ENCODE results near the gene NFATC1. TPM values are rescaled to one million over a fixed set of nuclear protein-coding genes. Genes with fewer than 3 reads are reported as not detected.

Gene NFATC1
- total RNA-seq, 1 donor from 2014 or later: 40.2 TPM

DNA sequence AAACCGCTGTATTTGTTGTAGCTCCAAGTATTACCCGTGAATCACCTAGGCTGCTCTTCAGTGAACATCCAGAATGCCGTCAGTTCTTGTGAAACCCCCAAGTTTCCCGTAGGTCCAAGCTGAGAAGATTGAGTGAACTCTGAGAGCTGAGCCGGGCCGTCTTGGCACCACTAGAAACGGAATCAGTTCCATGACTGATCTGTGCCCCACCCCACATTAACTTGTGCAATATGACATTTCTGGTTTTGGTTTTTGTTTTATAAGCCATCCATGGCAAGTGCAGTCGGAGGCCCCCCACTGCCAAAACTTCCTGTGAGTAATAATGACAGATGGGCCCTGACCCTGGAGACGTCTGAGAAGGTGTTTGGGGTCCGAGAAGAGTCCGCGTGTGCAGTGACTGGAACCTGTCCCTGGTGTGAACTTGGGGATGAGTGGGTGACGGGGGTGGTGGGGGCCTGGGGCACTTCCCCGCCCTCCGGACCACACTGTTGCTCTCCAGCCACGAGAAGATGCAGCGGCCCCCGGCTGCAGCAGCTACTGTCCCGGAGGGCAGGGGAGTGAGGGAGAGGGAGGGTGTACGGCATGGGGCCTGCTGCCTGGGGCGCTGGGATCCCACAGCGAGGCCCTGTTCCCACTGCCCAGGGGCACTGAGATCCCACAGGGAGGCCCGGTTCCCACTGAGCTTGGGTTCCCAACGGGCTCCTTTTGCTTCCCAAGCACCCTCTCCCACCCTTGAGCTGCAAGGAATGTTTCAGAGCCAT, 26.5 kb downstream of the NFATC1 start:
- intact Hi-C loops (cut with micrococcal nuclease): no loop called here

DNA sequence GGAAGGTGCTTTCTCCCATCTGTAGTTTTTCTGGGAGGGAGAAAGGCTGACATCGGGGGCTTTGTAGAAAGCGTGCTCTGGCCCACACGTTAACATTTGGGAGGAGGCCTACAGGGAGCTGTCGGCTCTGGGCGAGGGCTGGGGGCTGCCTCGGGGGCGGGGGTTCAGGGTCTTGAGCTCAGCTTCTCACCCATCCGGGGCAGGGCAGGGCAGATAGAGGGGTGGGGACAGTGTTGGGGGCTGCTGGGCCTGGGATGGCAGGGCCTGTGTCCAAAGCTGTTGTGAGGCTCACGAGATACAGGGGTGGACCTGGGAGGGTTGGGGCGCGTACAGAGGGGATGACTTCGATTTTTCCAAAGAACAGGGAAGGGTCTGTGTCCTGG, 27.0 kb downstream of the NFATC1 start:
- intact Hi-C loops (cut with micrococcal nuclease): no loop called here

DNA sequence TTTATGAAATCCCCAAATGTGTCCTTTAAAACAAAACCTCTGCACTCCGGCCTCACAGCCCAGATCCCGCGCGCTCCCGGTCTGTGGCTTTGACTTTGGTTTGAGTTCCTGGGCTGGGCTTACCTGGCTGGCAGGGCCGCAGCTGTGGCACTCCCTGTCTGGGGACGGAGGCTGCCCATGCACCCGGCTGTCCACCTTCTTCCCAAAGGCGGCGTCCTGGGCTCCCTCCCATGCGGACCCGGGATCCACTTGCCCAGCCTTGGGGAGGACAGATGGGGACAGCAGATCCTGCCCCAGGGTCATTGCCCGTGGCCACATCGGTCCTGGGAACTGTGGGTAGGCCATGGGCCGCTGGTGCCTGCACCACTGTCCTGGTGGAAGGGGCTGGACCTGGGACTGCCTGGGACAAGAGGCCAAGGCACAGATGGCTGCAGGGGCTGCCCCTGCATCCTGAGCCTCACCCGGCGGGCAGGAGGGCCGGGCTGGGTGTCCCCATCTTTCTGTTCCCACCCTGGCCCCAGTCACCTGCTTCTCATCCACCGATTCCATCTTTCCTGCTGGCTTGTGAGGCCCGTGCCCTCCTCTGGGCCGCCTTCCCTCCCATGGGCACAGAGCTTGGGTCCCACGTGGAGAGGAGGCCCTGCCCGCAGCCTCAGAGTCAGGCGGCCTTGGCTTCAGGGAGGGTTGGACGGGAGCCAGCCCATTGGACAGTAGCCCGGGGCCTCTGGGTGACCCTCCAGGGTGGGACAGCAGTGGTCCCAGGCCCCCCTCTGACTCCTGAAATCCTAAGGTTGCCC, 27.7 kb downstream of the NFATC1 start:
- intact Hi-C loops (cut with micrococcal nuclease): no loop called here

DNA sequence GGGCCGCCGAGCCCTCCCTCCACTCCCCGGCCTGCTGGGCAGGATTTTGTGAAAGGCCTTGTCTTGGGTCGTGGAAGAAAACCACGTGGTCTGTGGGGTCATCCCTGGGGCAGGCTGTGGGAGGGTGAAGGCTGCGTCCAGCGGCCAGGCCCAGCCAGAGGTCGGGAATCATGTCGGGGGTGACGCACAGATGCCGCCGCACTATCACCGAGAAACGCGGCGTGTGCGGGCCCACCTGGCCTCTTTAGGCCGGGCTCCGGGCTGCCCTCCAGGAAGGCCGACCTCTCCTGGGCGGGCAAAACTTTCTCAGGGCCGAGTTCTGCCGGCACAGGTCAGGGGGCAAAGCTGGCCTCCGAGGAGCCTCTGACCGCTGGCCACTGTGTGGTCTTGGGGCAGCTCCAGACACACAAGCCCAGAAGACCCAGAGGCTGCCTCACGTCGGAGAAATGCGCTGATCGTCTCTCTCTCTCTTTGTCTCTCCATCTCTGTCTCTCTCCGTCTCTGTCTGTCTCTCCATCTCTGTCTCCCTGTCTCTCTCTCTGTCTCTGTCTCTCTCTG, 28.4 kb downstream of the NFATC1 start:
- intact Hi-C loops (cut with micrococcal nuclease): no loop called here

DNA sequence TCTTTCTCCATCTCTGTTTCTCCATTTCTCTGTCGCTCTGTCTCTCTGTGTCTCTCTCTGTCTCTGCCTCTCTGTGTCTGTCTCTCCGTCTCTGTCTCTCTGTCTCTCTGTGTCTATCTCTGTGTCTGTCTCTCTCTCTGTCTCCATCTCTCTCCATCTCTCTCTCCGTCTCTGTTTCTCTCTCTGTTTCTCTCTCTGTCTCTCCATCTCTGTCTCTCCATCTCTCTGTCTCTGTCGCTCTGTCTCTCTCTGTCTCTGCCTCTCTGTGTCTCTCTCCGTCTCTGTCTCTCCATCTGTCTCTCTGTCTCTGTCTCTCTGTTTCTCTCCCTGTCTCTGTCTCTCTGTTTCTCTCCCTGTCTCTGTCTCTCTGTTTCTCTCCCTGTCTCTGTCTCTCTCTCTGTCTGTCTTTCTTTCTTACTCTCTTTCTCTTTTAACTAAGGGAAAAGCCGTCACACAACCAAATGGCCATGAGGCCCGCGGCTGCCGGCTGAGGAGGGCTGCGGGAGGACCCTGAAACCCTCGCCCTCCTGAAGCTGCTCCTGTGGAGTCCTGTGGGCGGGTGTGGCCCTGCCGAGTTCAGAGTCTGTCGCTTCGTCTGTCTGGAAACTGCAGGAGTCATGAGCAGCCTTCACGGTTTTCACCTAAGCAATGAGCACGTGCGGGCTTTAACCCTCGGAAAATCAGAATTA, 29.3 kb downstream of the NFATC1 start:
- intact Hi-C loops (cut with micrococcal nuclease): no loop called here

DNA sequence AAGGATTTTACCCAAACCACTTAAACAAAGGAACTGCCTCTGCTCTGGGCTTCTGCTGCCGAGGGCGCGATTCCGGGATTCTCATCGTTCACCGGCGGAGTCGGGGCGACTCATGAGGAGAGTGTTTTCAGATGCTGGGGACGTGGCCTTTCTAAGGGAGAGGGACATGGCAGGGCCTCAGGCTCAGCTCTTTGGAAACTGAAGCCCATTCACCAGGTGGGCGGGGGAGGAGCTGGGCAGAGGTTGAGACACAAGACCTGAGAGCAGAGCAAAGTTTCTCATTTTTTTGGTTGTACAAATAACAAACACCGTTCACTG, 29.8 kb downstream of the NFATC1 start:
- intact Hi-C loops (cut with micrococcal nuclease): no loop called here

DNA sequence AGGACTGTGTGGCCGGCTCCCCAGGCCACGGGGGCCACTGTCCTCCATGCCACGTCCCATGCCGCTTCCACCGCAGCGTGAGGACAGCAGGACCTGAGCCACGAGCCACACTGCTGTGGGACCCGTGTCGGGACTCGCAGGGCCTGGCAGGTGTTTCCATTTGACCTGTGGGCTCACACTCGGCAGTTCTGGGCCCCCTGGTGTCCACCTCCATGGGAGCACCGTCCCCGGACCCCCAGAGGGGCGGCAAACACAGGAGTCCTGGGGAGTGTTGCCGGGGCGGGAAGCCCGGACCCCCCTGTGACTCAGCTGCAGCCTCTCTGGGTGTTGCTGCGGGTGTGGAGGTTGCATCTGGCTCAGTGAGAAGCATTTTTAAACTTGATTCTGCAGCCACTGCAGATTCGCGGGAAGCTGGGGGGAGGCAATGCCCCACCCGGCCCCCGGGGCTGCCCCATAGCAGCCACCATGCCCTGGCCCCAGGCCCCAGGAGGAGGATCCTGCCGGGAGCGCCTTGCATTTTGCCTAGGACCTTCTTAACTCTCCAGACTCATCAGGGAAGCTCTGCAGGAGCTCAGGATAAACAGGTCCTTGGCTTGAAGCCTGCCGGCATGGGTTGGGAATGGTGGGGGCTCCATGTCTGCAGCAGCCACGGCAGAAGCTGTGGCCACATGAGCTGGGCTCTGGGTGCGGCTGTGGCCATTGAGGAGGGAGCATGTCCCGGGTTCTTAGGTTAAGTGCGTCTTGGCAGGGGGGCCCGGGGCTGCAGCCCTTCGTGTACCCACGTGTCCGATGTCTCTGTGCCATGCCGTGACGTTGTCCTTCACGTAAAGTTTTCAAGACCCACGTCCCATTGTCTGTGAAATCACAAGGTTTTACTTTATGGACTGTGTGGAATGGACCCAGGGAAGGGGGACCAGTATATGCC, 30.9 kb downstream of the NFATC1 start:
- intact Hi-C loops (cut with micrococcal nuclease): no loop called here

DNA sequence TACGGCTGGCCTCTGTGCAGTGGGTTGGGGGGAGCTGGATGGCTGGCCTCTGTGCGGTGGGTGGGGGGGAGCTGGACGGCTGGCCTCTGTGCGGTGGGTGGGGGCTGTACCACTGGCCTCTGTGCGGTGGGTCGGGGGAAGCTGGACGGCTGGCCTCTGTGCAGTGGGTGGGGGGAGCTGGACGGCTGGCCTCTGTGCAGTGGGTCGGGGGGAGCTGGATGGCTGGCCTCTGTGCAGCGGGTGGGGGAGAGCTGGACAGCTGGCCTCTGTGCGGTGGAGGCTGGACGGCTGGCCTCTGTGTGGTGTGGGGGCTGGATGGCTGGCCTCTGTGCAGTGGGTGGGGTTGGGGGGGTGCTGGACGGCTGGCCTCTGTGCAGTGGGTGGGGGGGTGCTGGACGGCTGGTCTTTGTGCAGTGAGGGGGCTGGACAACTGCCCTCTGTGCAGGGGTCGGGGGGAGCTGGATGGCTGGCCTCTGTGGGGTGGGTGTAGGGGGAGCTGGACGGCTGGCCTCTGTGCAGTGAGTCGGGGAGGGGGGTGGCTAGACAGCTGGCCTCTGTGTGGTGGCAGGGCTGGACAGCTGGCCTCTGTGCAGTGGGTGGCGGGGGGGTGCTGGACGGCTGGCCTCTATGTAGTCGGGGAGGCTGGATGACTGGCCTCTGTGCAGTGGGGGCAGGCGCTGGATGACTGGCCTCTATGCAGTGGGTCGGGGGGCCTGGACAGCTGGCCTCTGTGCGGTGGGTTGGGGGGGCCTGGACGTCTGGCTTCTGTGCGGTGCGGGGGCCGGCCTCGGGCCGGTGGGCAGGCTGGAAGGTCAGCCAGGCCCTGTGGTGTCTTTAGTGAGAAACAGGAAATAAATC, 31.9 kb downstream of the NFATC1 start:
- intact Hi-C loops (cut with micrococcal nuclease): no loop called here

DNA sequence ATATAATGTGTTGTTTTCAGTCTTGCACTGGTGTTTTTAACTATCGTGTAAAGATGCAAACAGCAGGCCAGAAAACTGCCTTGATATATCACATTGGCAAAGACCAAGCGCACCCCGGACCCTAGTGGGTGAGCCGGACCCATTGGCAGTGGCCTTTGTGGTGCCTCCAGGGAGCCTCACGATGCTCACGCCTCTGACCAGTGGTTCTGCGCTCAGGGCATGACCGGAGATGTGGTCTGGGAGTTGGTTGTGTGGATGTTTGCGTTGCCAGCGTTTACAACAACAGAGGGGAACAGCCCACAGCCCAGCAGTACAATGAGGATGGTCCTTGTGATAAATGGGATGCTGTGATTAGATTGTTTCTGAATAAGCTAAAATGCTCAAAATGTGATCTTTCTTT, 32.6 kb downstream of the NFATC1 start:
- intact Hi-C loops (cut with micrococcal nuclease): no loop called here

DNA sequence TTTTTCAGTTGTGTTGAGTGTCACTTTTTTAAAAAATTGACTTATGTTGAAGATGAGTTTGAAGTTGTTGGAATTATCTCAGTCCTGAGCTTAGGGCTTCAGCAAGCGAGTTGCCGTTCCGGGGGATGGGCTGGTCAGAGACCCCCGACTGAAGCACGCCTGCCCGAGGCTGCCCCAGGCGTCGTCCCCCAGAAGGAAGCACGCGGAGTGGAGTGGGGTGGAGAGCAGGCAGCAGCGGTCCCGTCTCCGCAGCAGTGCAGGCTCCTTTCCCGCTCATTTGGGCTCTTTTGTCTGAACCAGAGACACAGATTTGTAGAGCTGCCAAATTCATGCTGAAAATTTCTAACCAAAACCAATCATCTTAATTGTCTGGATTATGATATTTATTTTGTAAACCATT, 33.7 kb downstream of the NFATC1 start:
- intact Hi-C loops (cut with micrococcal nuclease): no loop called here

DNA sequence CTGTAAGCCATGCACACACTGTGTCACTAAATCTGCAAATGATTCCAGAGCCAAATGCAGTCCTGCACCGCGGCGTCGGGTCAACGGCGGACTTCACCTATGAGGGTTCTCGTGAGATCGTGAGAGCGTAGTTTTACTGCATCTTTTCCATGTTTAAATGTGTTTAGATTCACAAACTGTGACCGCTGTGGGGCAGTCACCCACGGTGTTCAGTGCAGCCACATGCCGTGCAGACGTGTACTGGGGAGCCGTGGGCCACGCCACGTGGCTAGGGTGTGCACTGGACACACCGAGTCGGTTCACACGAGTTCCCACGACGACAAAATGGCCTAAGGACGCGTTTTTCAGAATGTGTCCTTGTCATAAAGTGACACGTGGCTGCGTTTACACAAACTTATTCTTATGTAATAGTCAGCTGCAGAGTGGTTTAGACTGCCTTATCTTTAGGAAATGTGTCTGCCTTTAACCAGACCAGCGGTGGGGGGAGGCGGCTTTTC, 34.1 kb downstream of the NFATC1 start:
- intact Hi-C loops (cut with micrococcal nuclease): no loop called here

DNA sequence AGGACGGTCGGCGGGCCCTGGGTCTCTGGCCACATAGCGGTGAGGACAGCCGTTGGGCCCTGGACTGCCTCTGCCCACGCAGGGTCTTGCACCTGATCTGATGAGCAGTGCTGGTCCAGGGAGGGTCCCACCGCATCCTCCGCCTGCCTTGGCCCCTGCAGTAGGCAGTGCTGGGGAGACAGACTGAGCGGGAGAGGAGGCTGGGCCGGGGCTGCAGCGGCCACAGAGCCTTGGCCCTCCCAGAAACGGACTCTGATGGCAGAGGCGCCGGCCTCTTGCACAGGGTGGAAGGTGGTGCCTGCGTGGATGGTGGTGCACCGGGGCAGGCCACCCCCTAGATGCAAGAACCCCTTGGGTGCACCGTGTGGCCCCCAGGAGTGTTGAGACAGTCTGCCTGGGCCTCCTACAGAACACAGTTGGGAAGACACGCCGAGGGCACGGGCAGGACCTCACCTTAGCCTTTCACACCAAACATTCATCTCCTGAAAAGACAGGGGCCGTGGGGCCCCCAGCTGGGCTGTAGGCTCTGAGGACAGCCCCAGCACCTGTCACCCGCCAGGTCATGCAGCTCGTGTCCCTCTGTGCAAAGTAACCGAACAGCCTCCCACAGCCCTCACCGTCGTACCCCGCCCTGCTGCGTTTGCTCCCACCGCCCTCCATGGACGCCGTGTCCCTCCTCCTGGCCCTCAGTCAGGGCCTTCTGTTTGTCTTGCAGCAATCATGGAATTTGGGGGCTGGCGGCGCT, 36.8 kb downstream of the NFATC1 start:
- intact Hi-C loops (cut with micrococcal nuclease): no loop called here

DNA sequence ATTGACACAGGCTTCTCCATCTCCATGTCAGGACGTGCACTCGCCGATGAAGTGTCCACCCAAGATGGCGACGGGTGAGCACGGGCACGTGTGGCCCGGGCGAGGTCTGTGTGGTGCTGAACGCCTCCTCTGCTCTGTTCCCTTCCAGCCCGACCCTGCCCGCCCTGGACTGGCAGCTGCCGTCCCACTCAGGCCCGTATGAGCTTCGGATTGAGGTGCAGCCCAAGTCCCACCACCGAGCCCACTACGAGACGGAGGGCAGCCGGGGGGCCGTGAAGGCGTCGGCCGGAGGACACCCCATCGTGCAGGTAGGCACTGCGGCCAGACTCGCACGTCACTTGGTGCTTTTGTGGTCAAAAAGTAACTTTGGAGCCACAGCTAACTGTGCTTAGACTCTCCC, 37.7 kb downstream of the NFATC1 start:
- intact Hi-C loops (cut with micrococcal nuclease): no loop called here

DNA sequence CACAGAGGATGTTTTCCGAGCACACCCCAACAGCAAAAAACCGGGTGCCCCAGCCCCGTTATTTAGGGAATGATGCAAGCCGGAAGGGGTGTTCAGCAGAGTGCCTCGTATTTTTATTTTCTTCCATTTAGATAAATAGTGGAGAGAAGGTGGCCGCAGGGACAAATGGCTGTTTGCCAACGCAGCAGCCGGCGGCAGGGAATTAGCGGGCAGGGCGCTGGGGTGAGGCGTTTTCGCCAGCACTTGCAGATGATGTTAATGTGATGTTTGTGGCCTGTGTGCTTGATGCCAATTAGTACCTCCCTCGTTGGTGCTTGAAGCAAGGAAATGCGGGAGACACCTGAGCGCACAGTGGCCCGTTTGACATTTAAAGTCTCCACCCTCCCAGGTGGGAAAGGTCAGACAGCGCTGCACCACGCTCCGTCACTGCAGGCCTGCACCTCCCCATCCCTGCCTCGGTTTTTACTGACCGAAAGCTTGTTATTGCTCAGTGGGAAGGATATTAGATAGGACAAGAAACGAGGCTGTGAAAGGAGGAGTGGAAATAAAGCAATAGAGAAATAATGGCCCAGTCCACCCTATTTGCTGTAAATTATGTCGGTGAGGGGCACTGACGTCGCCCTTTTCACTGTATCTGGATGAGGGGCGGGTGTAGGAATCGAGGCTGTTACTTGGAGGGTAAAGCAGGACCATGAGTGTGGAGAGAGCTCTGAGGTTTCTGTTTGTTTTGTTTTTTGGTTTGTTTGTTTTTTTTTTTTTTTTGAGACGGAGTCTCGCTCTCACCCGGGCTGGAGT, 39.1 kb downstream of the NFATC1 start:
- intact Hi-C loops (cut with micrococcal nuclease): no loop called here

DNA sequence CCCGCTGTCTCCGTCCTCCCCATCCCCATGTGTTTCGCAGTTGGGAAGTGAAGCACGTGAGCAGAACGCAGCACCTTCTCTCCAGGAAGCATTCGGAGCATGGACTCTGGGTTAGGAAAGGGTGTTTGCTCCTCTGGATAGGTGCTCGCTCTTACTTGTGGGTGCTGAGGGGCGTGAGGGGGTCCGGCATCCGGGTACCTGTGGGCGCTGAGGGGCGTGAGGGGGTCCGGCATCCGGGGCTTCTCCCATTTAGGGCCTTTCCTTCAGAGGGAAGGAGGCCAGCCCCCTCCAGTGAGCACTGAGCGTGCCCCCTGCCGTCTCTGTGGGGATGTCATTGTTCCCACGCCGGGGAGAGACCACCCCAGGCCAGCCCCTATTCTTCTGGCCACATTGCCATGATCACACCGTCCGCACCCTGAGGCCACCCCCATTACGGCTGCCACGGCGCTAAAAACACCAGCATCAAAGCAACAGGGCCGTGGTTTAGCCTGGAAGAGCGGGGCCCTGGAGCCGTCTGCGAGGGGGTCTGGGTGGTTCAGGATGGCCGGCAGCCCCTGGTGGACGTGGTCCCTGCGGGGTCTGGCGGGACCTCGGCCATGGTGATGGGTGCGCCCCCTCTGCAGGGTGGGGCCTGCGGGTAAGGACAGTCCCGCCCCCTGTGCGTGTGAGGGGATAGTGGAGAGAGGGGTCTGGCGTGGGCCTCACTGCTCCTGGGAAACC, 41.0 kb downstream of the NFATC1 start:
- intact Hi-C loops (cut with micrococcal nuclease): no loop called here

DNA sequence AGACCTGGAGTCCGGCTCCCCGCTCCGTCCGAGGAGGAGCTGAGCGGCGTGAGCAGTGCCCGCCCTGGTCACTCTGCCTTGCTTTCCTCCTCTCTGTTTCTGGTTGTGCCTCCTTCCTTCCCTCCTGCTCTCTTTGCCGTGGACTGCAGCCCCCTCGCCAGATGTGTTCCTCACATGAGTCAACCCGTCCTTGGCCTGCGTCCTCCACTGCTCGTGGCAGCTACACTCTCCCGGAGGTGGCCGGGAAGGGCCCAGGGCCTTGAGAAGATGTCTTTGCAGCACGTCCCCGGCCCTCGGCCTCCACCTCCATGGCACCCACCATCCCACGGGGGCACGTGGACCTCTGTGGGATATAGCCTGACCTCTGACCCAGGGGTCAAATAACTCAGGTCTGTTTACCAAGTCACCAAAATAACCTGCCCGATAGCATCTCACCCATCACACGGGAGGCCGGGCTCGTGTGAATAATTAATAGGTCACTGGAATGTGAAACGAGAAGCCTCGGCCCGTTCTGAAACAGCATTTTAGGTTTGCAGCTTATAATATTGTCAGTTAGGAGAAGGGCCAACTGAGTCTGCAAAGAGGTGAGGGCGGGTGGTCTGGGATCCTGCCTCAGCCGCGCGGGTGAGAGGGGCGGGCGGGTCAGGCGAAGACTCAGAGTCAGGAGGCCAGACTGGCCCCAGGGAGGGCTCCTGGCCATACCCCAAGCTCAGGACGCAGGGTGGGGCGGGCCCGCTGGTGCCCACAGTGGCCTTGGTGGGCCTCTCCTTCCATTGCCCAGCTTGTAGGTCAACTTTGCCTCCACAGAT, 42.6 kb downstream of the NFATC1 start:
- intact Hi-C loops (cut with micrococcal nuclease): no loop called here
